Mesenchymal stem cell (in vitro differentiated cells and primary cell): ENCODE data around the gene LAGE3.

Experiments used
- DNase-seq: peaks from one replicate; pipeline ENCODE4 v3.0.0-alpha.2; 2013
- H2AFZ ChIP-seq: one replicate; pipeline ENCODE4 v1.6.1; 2013; ENCODE audit warnings: low read depth, mild to moderate bottlenecking, control low read depth, inconsistent platforms, low read length, moderate library complexity
- H2AK5ac ChIP-seq: 2 replicates; pipeline ENCODE4 v1.6.1; 2013; ENCODE audit warnings: low read length, moderate library complexity, mild to moderate bottlenecking, inconsistent platforms; ENCODE audit not compliant: severe bottlenecking
- H2BK120ac ChIP-seq: one replicate; pipeline ENCODE4 v1.6.1; 2013; ENCODE audit warnings: low read depth, mild to moderate bottlenecking, inconsistent platforms, low read length, moderate library complexity
- H2BK12ac ChIP-seq, 2 experiments: one replicate each; pipeline ENCODE4 v1.6.1; 2013; ENCODE audit warnings: inconsistent platforms in 2 of 2, low read length in 2 of 2, mild to moderate bottlenecking in 2 of 2, moderate library complexity in 2 of 2, control low read depth in 1 of 2
- H2BK15ac ChIP-seq: one replicate; pipeline ENCODE4 v1.6.1; 2013; ENCODE audit warnings: mild to moderate bottlenecking, low read depth, inconsistent platforms; ENCODE audit not compliant: poor library complexity, severe bottlenecking
- H2BK5ac ChIP-seq: 2 replicates; pipeline ENCODE4 v1.6.1; 2013; ENCODE audit warnings: low read depth, mild to moderate bottlenecking, low read length, control low read depth, inconsistent platforms; ENCODE audit not compliant: poor library complexity, severe bottlenecking
- H3K14ac ChIP-seq, 2 experiments: one replicate each; pipeline ENCODE4 v1.6.1; 2013; ENCODE audit warnings: inconsistent platforms in 2 of 2, low read length in 2 of 2, control low read depth in 1 of 2, mild to moderate bottlenecking in 1 of 2, moderate library complexity in 1 of 2
- H3K18ac ChIP-seq, 2 experiments: one replicate each; pipeline ENCODE4 v1.6.1; 2013; ENCODE audit warnings: inconsistent platforms in 2 of 2, low read length in 2 of 2, control low read depth in 1 of 2, low read depth in 1 of 2, mild to moderate bottlenecking in 1 of 2
- H3K23ac ChIP-seq, 2 experiments: one replicate each; pipeline ENCODE4 v1.6.1; 2013; ENCODE audit warnings: inconsistent platforms in 2 of 2, low read length in 2 of 2, mild to moderate bottlenecking in 2 of 2, moderate library complexity in 2 of 2, control low read depth in 1 of 2
- H3K27ac ChIP-seq: 2 replicates; pipeline ENCODE4 v1.5.1; 2013; ENCODE audit warnings: mild to moderate bottlenecking, moderate library complexity, low read length, control low read depth, inconsistent platforms; ENCODE audit not compliant: poor library complexity, severe bottlenecking
- H3K27me3 ChIP-seq, 2 experiments: 2 replicates each; pipeline versions ENCODE4 v1.6.1 to v1.7.0; 2013; ENCODE audit warnings: low read length in 2 of 2, mild to moderate bottlenecking in 2 of 2, moderate library complexity in 2 of 2, control low read depth in 1 of 2, inconsistent platforms in 1 of 2; ENCODE audit not compliant: control insufficient read depth in 1 of 2, insufficient read depth in 1 of 2
- H3K36me3 ChIP-seq, 2 experiments: 2 replicates each; pipeline versions ENCODE4 v1.6.1 to v1.7.0; 2013; ENCODE audit warnings: low read length in 2 of 2, control low read depth in 1 of 2, inconsistent platforms in 1 of 2, low read depth in 1 of 2, mild to moderate bottlenecking in 1 of 2; ENCODE audit not compliant: insufficient read depth in 2 of 2, control insufficient read depth in 1 of 2
- H3K4ac ChIP-seq, 2 experiments: one replicate each; pipeline ENCODE4 v1.6.1; 2013; ENCODE audit warnings: inconsistent platforms in 2 of 2, low read length in 2 of 2, mild to moderate bottlenecking in 2 of 2, moderate library complexity in 2 of 2, control low read depth in 1 of 2, low read depth in 1 of 2
- H3K4me1 ChIP-seq: 2 replicates; pipeline ENCODE4 v1.6.1; 2013; ENCODE audit warnings: low read depth, low read length, control low read depth; ENCODE audit not compliant: control insufficient read depth, insufficient read depth
- H3K4me2 ChIP-seq: 2 replicates; pipeline ENCODE4 v1.6.1; 2013; ENCODE audit warnings: low read length, mild to moderate bottlenecking, inconsistent platforms; ENCODE audit not compliant: poor library complexity, severe bottlenecking
- H3K4me3 ChIP-seq, 2 experiments: 2 replicates each; pipeline versions ENCODE4 v1.5.1 to v1.7.0; 2013; ENCODE audit warnings: low read length in 2 of 2, mild to moderate bottlenecking in 2 of 2, control low read depth in 1 of 2, low read depth in 1 of 2; ENCODE audit not compliant: insufficient read depth in 1 of 2
- H3K79me1 ChIP-seq: replicated peaks from 2 replicates; pipeline ENCODE4 v1.6.1; 2013; ENCODE audit warnings: mild to moderate bottlenecking, control low read depth, low read length, inconsistent platforms; ENCODE audit not compliant: poor library complexity, severe bottlenecking
- H3K9ac ChIP-seq: 2 replicates; pipeline ENCODE4 v1.7.0; 2013; ENCODE audit warnings: mild to moderate bottlenecking, low read length, moderate library complexity
- H3K9me3 ChIP-seq: 2 replicates; pipeline ENCODE4 v1.7.0; 2013; ENCODE audit warnings: mild to moderate bottlenecking, low read length; ENCODE audit not compliant: control insufficient read depth
- H4K8ac ChIP-seq: one replicate; pipeline ENCODE4 v1.6.1; 2013; ENCODE audit warnings: inconsistent platforms, mild to moderate bottlenecking, low read length, moderate library complexity
- H4K91ac ChIP-seq: one replicate; pipeline ENCODE4 v1.6.1; 2013; ENCODE audit warnings: mild to moderate bottlenecking, low read length, inconsistent platforms
- WGBS: methylation state at CpG from one replicate; pipeline ENCODE4 v1.1.7; 2013; ENCODE audit warnings: mixed read lengths; 5-methylcytosine and 5-hydroxymethylcytosine counted together

Gene LAGE3

GRCh38 chrX:154484255-154485149, 5.4 kb upstream of the LAGE3 start:
- 89% methylated on average over 15 of the region's 16 CpGs for WGBS
- no peak overlapping the region for H2BK12ac ChIP-seq

GRCh38 chrX:154483325-154483724, 4.2 kb upstream of the LAGE3 start:
- 98% methylated on average over 7 of the region's 7 CpGs for WGBS
- no peak overlapping the region for H3K27ac ChIP-seq
- H2AFZ ChIP-seq, result no peak overlapping the region
- H3K27me3 ChIP-seq, result peaks cover 0 to 12% of the 10 kb centered on the region in 2 experiments
- H2BK120ac ChIP-seq, result no peak overlapping the region
- no peak overlapping the region for H3K9ac ChIP-seq
- DNase-seq, result no peak
- no peak overlapping the region for H2BK5ac ChIP-seq
- no peak overlapping the region for H3K18ac ChIP-seq
- H3K36me3 ChIP-seq, result peaks cover 27 to 32% of the 10 kb centered on the region in 2 experiments
- no peak overlapping the region for H4K8ac ChIP-seq
- no peak overlapping the region for H2BK15ac ChIP-seq
- no peak overlapping the region for H3K4me3 ChIP-seq
- H3K23ac ChIP-seq, result peak overlapping the region in 1 of 2 experiments; percentile 50
- H2AK5ac ChIP-seq, result no peak overlapping the region
- no peak overlapping the region for H2BK12ac ChIP-seq
- no peak overlapping the region for H3K14ac ChIP-seq
- H3K4me2 ChIP-seq, result no peak overlapping the region
- peaks cover 27% of the 10 kb centered on the region for H3K4me1 ChIP-seq
- H3K4ac ChIP-seq, result no peak overlapping the region
- peaks cover 14% of the 10 kb centered on the region for H3K79me1 ChIP-seq
- no peaks in the 10 kb centered on the region for H3K9me3 ChIP-seq
- no peak overlapping the region for H4K91ac ChIP-seq

More at GRCh38 chrX:154484255-154485149, 5.4 kb upstream of the LAGE3 start:
- H3K9me3 ChIP-seq, result no peaks in the 10 kb centered on the region
- H2AFZ ChIP-seq, result no peak overlapping the region
- H3K4me2 ChIP-seq, result no peak overlapping the region
- no peak for DNase-seq
- H2BK120ac ChIP-seq, result no peak overlapping the region
- H3K79me1 ChIP-seq, result peaks cover 16% of the 10 kb centered on the region
- H2AK5ac ChIP-seq, result no peak overlapping the region
- no peak overlapping the region for H4K91ac ChIP-seq
- H3K27ac ChIP-seq, result no peak overlapping the region
- H3K27me3 ChIP-seq, result peaks cover 0 to 12% of the 10 kb centered on the region in 2 experiments
- no peak overlapping the region for H3K4ac ChIP-seq
- peak overlapping the region; percentile 41 for H4K8ac ChIP-seq
- H3K23ac ChIP-seq, result peak overlapping the region in 1 of 2 experiments; percentile 48
- H2BK15ac ChIP-seq, result peak overlapping the region; percentile 28
- peaks cover 33 to 41% of the 10 kb centered on the region in 2 experiments for H3K36me3 ChIP-seq
- H3K4me3 ChIP-seq, result no peak overlapping the region
- H3K14ac ChIP-seq, result no peak overlapping the region
- H2BK5ac ChIP-seq, result no peak overlapping the region
- no peak overlapping the region for H3K18ac ChIP-seq
- peaks cover 26% of the 10 kb centered on the region for H3K4me1 ChIP-seq
- H3K9ac ChIP-seq, result no peak overlapping the region

- Histone ChIP-seq H2BK5ac (no peak overlapping the region), H2AFZ (no peak overlapping the region), H3K4me1 (peaks cover 32% of the 10 kb centered on the region), H4K91ac (no peak overlapping the region), H3K9ac (no peak overlapping the region), H3K23ac (no peak overlapping the region), H3K27ac (no peak overlapping the region), H2BK120ac (no peak overlapping the region), H4K8ac (no peak overlapping the region), H3K4me2 (no peak overlapping the region), H3K14ac (no peak overlapping the region), H3K27me3 (peaks cover 0 to 12% of the 10 kb centered on the region in 2 experiments), H3K4me3 (no peak overlapping the region), H3K9me3 (no peaks in the 10 kb centered on the region), H2BK12ac (no peak overlapping the region), H3K79me1 (peaks cover 14% of the 10 kb centered on the region), H3K18ac (no peak overlapping the region), H3K4ac (no peak overlapping the region), H2BK15ac (no peak overlapping the region), H2AK5ac (no peak overlapping the region), H3K36me3 (peaks cover 22 to 27% of the 10 kb centered on the region in 2 experiments)
- DNase-seq, result no peak
- WGBS, result 98% methylated on average over 7 of the region's 7 CpGs
Observed at GRCh38 chrX:154482786-154483185, 3.7 kb upstream of the LAGE3 start.

- Histone ChIP-seq H2AFZ (no peak overlapping the region), H3K18ac (no peak overlapping the region), H3K4ac (no peak overlapping the region), H3K4me2 (no peak overlapping the region), H2AK5ac (no peak overlapping the region), H2BK5ac (no peak overlapping the region), H4K91ac (no peak overlapping the region), H3K36me3 (peaks cover 18 to 22% of the 10 kb centered on the region in 2 experiments), H2BK12ac (no peak overlapping the region), H2BK120ac (no peak overlapping the region), H3K79me1 (peaks cover 11% of the 10 kb centered on the region), H2BK15ac (no peak overlapping the region), H3K27me3 (peaks cover 0 to 12% of the 10 kb centered on the region in 2 experiments), H3K23ac (no peak overlapping the region), H3K9me3 (no peaks in the 10 kb centered on the region), H3K4me1 (peaks cover 31% of the 10 kb centered on the region), H3K14ac (no peak overlapping the region), H3K9ac (no peak overlapping the region), H4K8ac (no peak overlapping the region), H3K27ac (no peak overlapping the region), H3K4me3 (no peak overlapping the region)
- DNase-seq, result no peak
- WGBS, result 82% methylated on average over 12 of the region's 14 CpGs
Observed at GRCh38 chrX:154481911-154482601, 3.0 kb upstream of the LAGE3 start.
